Cortex of kidney (tissue), 1 donor: ENCODE measurements around the gene SF3B5.
"Not testable (repeated sequence)": the region's sequence is repeated elsewhere in the genome, so short reads cannot be mapped to it uniquely, and the experiment has no call there.

Experiments
- DNase-seq: peaks from one replicate; lab custom pipeline; 2025; lab: John Stamatoyannopoulos, UW

The SF3B5 gene

GRCh38 chr6:144063744-144064401 is 31.5 kb downstream of the SF3B5 start:
- DNase-seq, result no peak

GRCh38 chr6:144063246-144063743 is 32.1 kb downstream of the SF3B5 start:
- no peak for DNase-seq

GRCh38 chr6:144062786-144063185 is 32.6 kb downstream of the SF3B5 start:
- no peak for DNase-seq

GRCh38 chr6:144059139-144059538 is 36.2 kb downstream of the SF3B5 start:
- no peak for DNase-seq

GRCh38 chr6:144055121-144055931 is 40.0 kb downstream of the SF3B5 start:
- DNase-seq, result no peak

GRCh38 chr6:144053601-144054000 is 41.8 kb downstream of the SF3B5 start:
- no peak for DNase-seq

GRCh38 chr6:144052488-144052887 is 42.9 kb downstream of the SF3B5 start:
- DNase-seq, result no peak

GRCh38 chr6:144049386-144049785 is 46.0 kb downstream of the SF3B5 start:
- no peak for DNase-seq

GRCh38 chr6:144047688-144048087 is 47.7 kb downstream of the SF3B5 start:
- DNase-seq, result no peak

- not testable (repeated sequence) for DNase-seq
These were observed 48.7 kb downstream of the SF3B5 start for GRCh38 chr6:144046672-144047071.

GRCh38 chr6:144044989-144045388 is 50.4 kb downstream of the SF3B5 start:
- DNase-seq, result not testable (repeated sequence)
